ENCODE measurements around the gene RASL12.
"Not testable (repeated sequence)": the region's sequence is repeated elsewhere in the genome, so short reads cannot be mapped to it uniquely, and the experiment has no call there.

The RASL12 gene

DNA sequence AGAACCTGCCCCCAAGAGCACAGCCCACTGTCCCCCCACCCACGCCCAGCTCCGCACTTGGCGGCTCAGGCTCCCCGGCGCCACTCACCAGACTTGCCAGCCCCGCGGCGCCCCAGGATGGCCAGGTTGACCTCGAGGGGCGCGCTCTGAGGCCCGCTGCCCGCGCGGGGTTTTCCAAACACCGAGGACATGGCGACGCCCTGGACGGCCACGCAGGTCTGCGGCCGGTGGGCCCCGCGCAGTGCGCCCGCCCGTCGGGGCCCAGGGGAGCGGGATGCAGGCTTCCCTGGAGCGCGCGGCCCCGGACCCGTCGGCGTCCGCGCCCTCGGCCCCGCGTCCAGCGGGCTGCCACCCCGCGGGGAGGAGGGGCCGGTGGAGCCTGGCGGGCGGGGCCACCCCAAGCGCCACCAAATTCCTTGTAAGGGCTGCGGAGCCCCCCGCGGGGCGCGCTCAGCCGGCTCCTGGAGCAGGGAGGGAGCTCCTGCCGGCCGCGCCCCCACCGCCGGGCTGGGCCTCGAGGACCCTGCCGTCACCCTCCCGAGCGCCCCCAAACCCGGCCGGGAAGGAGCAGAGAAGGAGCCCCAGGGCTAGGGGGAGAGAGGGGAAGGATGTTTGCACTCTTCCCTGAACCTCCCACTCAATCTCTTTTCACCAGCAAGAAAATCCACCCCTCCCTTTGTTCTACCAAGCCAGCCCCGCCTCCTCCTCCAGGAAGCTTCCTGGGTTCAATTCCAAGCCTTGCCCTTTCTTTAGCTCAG lies at the start of gene RASL12:
Gene RASL12, minus strand, starts transcription at position 347 of the 758 bp plus-strand sequence. Its CDS starts 156 bp downstream, at position 191.
- DNase-seq: no peak

GRCh38 chr15:65115542-65115941 lies 47.8 kb upstream of the RASL12 start:
- DNase-seq: no peak

DNA sequence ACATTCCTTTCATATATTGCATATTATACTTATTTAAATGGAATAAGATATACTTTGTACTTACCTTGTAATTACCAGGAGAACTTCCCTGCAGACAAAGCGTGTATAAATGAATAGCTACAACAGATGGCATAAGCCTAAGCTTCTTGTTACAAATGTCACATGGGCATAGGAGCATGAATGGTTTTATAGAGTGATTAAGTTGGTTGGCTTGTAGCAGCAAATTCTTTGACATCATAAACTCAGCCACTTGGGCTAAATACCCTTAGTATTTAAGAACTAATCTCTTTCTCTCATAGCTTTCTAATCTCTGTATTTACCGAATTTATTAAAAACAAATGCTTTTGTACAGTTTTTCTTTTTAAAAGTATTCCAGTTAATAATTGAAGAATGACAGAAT lies 47.3 kb upstream of the RASL12 start, which contains the start of gene UBAP1L:
Gene UBAP1L, minus strand, starts transcription at position 115 of the 400 bp plus-strand sequence. CDS start 8,985 bp downstream, outside the sequence.
- no peak for DNase-seq

- no peak for DNase-seq
Measured at GRCh38 chr15:65110676-65111292, 43.0 kb upstream of the RASL12 start.

DNA sequence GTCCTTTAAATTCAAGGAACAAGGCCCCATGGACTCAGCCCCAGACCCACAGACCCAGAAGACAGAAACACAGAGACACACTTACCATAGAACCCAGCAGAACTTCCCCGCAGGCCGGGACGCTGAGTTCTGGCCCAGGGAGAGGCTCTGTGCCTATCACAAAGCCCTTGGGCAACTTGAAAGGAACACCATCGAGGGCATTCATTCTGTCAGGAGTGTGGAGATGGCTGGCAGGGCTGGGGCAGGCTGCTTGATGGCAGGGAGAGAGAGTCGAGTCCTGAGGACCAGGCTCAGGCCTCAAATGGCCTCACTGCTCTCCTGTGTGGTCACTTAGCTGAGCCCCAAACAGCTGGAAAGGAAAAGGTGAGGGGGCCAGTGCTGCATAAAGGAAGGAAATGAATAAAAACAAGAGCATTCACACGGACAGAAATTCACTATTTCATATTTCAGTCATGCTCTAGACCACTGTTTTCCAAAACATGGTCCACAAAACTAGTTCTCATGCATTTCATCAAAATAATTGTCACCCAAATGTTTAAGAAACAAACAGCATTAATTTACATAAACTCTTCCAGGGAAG lies 38.3 kb upstream of the RASL12 start:
- no peak for DNase-seq

GRCh38 chr15:65105038-65105437 lies 37.2 kb upstream of the RASL12 start:
- DNase-seq: no peak

GRCh38 chr15:65102912-65103311 lies 35.1 kb upstream of the RASL12 start:
- DNase-seq: no peak

- no peak for DNase-seq
Measured at GRCh38 chr15:65101891-65102708, 34.3 kb upstream of the RASL12 start.

DNA sequence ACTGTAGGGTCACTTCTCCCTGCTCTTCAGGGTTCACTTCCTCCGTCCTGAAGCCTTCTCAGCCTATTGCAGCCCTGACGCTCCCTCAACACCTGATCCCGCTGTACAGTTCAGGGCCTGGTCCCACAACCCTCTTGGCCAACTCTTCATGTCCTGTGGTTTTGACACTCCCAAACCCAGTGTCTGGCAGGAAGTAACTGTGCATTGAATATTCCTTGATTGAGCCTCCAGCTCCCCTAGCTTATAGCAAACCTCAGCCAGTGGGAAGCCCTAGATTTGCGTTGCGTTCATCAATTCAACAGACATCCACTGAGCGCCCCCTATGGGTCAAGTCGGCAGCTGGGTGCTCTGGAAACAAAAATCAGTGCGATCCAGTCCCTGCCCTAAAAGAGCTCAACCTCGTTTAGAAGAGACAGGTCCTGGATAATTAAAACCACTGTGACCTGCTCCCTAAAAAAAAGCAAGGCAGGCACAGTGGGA lies 33.7 kb upstream of the RASL12 start:
- peak in 30 of 56 donors; percentile 14 to 78 (median 38) for DNase-seq

GRCh38 chr15:65100442-65100841 lies 32.7 kb upstream of the RASL12 start:
- no peak for DNase-seq

DNA sequence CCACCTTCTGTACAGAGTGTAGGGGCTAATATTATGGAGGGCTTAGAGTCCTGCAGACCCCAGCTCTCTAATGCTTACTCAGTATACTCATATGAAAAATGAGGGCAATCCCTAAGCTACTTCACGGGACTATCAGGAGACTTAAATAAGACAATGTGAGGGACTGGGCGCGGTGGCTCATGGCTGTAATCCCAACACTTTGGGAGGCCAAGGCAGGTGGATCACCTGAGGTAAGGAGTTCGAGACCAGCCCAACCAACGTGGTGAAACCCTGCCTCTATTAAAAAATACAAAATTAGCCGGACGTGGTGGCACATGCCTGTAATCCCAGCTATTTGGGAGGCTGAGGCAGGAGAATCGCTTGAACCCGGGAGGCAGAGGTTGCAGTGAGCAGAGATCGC lies 32.0 kb upstream of the RASL12 start:
- DNase-seq: not testable (repeated sequence)

DNA sequence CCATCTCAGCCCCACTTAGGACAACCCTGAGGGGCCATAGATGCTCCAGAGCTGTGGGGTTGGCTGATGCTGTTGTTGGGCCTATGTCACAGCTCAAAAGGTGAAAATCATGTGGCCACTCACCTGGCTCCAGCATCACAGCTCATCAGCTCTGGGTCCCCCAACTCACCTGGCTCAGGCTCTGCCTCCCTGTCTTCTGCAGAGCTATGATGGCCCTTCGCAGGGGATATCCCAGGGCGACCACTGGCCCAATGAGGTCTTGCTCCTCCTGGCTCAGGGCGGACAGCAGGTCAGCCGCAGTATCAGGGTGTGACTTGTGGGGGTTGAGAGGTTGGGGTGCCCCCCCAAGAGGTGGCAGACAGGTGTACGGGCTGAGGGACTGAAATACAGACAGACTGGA lies 31.5 kb upstream of the RASL12 start:
- no peak for DNase-seq

DNA sequence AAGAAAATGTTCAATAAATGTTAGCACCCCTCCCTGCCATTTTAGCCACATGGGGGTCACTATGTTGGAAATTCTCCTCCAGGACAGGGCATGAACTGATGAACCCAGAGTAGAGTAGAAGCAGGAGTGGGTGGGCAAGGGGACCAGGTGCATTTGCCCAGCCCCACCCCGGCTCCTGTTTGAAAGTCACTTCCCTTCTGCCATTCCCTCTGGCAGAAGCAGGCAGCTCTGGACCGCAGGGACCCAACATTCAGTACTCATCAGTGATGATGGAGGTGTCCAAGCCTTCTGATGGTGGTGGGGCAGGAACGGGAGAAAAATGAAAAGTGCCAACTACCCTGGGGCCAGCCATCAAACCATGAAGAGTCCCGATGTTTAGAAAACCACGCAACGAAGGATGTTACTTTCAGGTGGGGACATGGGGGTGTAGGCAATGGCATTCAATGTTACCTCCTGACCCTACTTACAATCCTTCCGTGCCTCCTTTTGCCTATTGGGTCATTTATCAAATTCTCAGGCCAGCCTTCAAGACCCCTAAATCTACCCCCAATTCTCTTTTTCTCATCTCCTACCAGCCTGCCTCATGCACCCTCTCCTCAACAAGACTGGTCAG lies 30.0 kb upstream of the RASL12 start:
- no peak for DNase-seq

- DNase-seq: no peak
Measured at GRCh38 chr15:65096481-65097385, 28.9 kb upstream of the RASL12 start.

GRCh38 chr15:65095747-65096104 lies 27.9 kb upstream of the RASL12 start:
- no peak for DNase-seq

DNA sequence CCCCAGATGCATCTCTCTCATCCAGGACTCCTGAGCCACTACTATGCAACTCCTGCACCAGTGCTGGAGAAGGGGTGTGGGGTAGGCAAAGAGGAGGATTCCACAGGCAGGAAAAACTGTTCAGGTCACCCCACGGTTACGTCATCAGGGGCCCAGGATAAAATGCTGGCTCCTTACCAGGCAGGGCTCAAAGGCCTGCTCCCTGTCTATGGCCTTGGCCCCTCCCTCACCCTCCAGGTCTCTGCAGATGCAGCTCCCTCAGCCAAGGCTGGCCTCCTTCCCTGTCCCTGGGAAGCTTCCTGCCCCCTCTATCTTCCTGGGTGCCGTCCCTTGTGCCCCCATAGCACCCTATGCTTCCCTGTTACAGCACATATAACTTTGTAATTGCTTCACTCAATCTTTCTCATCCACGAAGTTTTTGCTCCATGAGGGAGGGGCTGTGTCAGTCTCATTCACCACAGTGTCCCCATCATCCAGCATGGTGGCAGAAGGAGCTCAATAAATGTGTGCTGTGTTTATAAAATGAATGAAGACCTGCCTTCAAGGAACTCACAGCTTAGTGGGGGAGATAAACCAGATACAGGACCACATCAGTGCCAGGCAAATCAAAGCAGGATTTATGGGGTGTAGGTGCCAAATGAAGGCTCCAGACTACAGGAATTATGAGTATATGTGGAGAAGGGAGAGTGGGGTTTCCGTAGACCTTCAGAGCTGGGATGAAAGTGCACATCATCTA lies 27.4 kb upstream of the RASL12 start:
- no peak for DNase-seq

DNA sequence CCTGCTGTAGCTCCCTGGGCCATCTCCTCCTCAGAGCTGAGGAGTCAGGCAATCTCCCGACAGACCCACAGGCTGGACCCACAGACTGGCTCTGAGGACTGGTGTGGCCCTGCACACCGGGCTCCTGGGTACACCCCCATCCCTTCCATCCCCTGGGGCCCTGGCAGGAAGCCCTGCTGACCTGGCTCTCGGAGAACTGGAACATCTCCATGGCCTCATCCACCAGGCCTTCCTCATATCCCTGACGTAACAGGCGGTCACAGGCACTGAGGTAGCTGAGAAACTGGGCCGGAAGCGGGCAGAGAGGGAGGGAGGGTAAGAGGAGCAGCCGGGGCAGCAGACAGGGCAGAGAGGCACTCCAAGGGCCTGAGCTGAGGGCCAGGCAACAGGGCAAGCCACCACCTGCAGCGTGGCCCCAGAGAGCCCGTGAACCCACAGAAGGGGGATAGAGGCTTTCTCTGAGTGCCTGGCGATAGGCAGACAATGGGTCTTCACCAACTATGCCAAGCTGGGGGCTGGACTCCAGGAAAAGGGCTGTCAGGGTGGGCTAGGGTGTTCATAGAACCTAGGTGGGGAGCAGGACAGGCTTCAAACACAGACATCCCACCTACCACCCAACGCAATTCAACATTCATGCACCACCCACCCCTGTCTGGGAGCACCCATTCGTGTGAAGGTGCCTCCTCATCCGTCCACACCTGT lies 26.7 kb upstream of the RASL12 start:
- DNase-seq: peak in 1 of 56 donors; percentile 35

DNA sequence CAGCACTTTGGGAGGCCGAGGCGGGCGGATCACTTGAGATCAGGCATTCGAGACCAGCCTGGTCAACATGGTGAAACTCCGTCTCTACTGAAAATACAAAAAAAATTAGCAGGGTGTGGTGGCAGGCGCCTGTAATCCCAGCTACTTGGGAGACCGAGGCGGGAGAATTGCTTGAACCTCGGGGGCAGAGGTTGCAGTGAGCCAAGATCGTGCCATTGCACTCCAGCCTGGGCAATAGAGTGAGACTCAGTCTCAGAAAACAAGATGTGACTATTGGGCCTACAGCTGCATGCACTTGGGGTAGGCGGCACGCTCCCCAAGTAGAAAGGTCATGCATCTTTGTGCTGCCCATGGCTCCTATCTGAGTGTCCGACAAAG lies 26.0 kb upstream of the RASL12 start:
- not testable (repeated sequence) for DNase-seq
